ENCODE measurements around the gene ETV5. TPM values are rescaled to one million over a fixed set of nuclear protein-coding genes. Genes with fewer than 3 reads are reported as not detected.

ETV5 gene
- total RNA-seq, 4 donors from 2014 or later: 5.9 to 15.5 (median 9.7) TPM

GRCh38 chr3:186073641-186074040 lies 35.2 kb downstream of the ETV5 start:
- no peak overlapping the region for H3K27ac ChIP-seq
- no peaks in the 10 kb centered on the region for H3K36me3 ChIP-seq
- no peak for ATAC-seq
- no peaks in the 10 kb centered on the region for H3K9me3 ChIP-seq
- H3K4me3 ChIP-seq: no peak overlapping the region
- H3K27me3 ChIP-seq: no peaks in the 10 kb centered on the region
- TF ChIP-seq POLR2AphosphoS5 (IDR thresholded peaks at IDR 0.05): no peak
- no peak for TF ChIP-seq POLR2A (IDR thresholded peaks at IDR 0.05)
- no peak for TF ChIP-seq CTCF (IDR thresholded peaks at IDR 0.05)
- TF ChIP-seq EP300 (IDR thresholded peaks at IDR 0.05): no peak
- H3K4me1 ChIP-seq: peaks cover 0 to 6% (median 0%) of the 10 kb centered on the region in 3 donors

- ATAC-seq: no peak
- 32 to 47% methylated on average over 8 to 9 of the region's 9 CpGs for WGBS, 2 donors (ENCODE audit: low coverage in 1 of 2)
- no peak overlapping the region for H3K4me3 ChIP-seq
Measured at GRCh38 chr3:186070996-186071395, 37.9 kb downstream of the ETV5 start.

GRCh38 chr3:186070550-186070949 lies 38.3 kb downstream of the ETV5 start:
- Histone ChIP-seq H3K36me3 (peaks cover 0 to 4% of the 10 kb centered on the region in 2 donors), H3K4me3 (no peak overlapping the region), H3K27me3 (no peaks in the 10 kb centered on the region), H3K27ac (no peak overlapping the region), H3K4me1 (peaks cover 0 to 6% (median 0%) of the 10 kb centered on the region in 3 donors), H3K9me3 (no peaks in the 10 kb centered on the region)
- no peak for TF ChIP-seq POLR2A (IDR thresholded peaks at IDR 0.05)
- no peak for TF ChIP-seq EP300 (IDR thresholded peaks at IDR 0.05)
- no peak for ATAC-seq
- WGBS, 2 donors (ENCODE audit: low coverage in 1 of 2): 41 to 45% methylated on average over 1 of the region's 1 CpG

More at GRCh38 chr3:186070996-186071395, 37.9 kb downstream of the ETV5 start:
- H3K27ac ChIP-seq: no peak overlapping the region
- H3K9me3 ChIP-seq: no peaks in the 10 kb centered on the region
- no peaks in the 10 kb centered on the region for H3K27me3 ChIP-seq
- TF ChIP-seq EP300 (IDR thresholded peaks at IDR 0.05): no peak
- no peak for TF ChIP-seq CTCF (IDR thresholded peaks at IDR 0.05)
- no peak for TF ChIP-seq POLR2AphosphoS5 (IDR thresholded peaks at IDR 0.05)
- no peak for TF ChIP-seq POLR2A (IDR thresholded peaks at IDR 0.05)
- no peaks in the 10 kb centered on the region for H3K36me3 ChIP-seq
- H3K4me1 ChIP-seq: peaks cover 0 to 6% (median 0%) of the 10 kb centered on the region in 3 donors

- WGBS, 2 donors (ENCODE audit: low coverage in 1 of 2): 93 to 98% methylated on average over 5 to 8 of the region's 9 CpGs
- ATAC-seq: no peak
- Histone ChIP-seq H3K27ac (no peak overlapping the region), H3K4me3 (no peak overlapping the region), H3K27me3 (no peaks in the 10 kb centered on the region), H3K36me3 (peaks cover 0 to 8% of the 10 kb centered on the region in 2 donors), H3K9me3 (no peaks in the 10 kb centered on the region), H3K4me1 (peaks cover 0 to 6% (median 0%) of the 10 kb centered on the region in 3 donors)
- TF ChIP-seq POLR2A (IDR thresholded peaks at IDR 0.05): no peak
- TF ChIP-seq CTCF (IDR thresholded peaks at IDR 0.05): no peak
- no peak for TF ChIP-seq EP300 (IDR thresholded peaks at IDR 0.05)
- no peak for TF ChIP-seq POLR2AphosphoS5 (IDR thresholded peaks at IDR 0.05)
Measured at GRCh38 chr3:186070133-186070532, 38.8 kb downstream of the ETV5 start.

GRCh38 chr3:186069199-186069598 lies 39.7 kb downstream of the ETV5 start:
- peaks cover 0 to 17% of the 10 kb centered on the region in 2 donors for H3K36me3 ChIP-seq
- H3K4me3 ChIP-seq: no peak overlapping the region
- 94 to 97% methylated on average over 6 to 9 of the region's 9 CpGs for WGBS, 2 donors (ENCODE audit: low coverage in 1 of 2)
- no peaks in the 10 kb centered on the region for H3K9me3 ChIP-seq
- peaks cover 0 to 6% (median 0%) of the 10 kb centered on the region in 3 donors for H3K4me1 ChIP-seq
- TF ChIP-seq POLR2A (IDR thresholded peaks at IDR 0.05) (no peak), CTCF (IDR thresholded peaks at IDR 0.05) (no peak)
- H3K27me3 ChIP-seq: no peaks in the 10 kb centered on the region
- H3K27ac ChIP-seq: no peak overlapping the region
- no peak for ATAC-seq
